H9 (cell line): ENCODE data around the gene CTSL. TPM values are rescaled to one million over a fixed set of nuclear protein-coding genes. Genes with fewer than 3 reads are reported as not detected.

ENCODE experiments used
- DNase-seq: peaks from one replicate; pipeline ENCODE4 v3.0.0-alpha.2; 2017
- H2AFZ ChIP-seq: one replicate; pipeline ENCODE4 v1.6.1; 2013; ENCODE audit warnings: mild to moderate bottlenecking, low read length, control low read depth, moderate library complexity
- H2AK5ac ChIP-seq: 2 replicates; pipeline ENCODE4 v1.6.1; 2013; ENCODE audit warnings: low read length, control low read depth, mixed read lengths; ENCODE audit not compliant: insufficient read length
- H2BK120ac ChIP-seq: one replicate; pipeline ENCODE4 v1.6.1; 2013; ENCODE audit warnings: low read depth, mild to moderate bottlenecking, low read length, control low read depth, inconsistent platforms; ENCODE audit not compliant: poor library complexity, severe bottlenecking
- H2BK12ac ChIP-seq: 2 replicates; pipeline ENCODE4 v1.6.1; 2013; ENCODE audit warnings: low read length, control low read depth, mixed read lengths, low read depth; ENCODE audit not compliant: insufficient read length
- H2BK15ac ChIP-seq: 2 replicates; pipeline ENCODE4 v1.6.1; 2013; ENCODE audit warnings: low read depth, low read length, control low read depth
- H2BK20ac ChIP-seq: one replicate; pipeline ENCODE4 v1.6.1; 2013; ENCODE audit warnings: low read depth, mild to moderate bottlenecking, low read length, control low read depth, inconsistent platforms; ENCODE audit not compliant: poor library complexity, severe bottlenecking
- H2BK5ac ChIP-seq: 2 replicates; pipeline ENCODE4 v1.6.1; 2013; ENCODE audit warnings: low read length, control low read depth, mixed read lengths; ENCODE audit not compliant: insufficient read length
- H3K14ac ChIP-seq: 2 replicates; pipeline ENCODE4 v1.6.1; 2013; ENCODE audit warnings: low read length, control low read depth; ENCODE audit not compliant: insufficient read depth
- H3K18ac ChIP-seq: 2 replicates; pipeline ENCODE4 v1.6.1; 2013; ENCODE audit warnings: low read depth, mild to moderate bottlenecking, mixed read lengths, low read length, control low read depth; ENCODE audit not compliant: insufficient read length
- H3K23ac ChIP-seq: 2 replicates; pipeline ENCODE4 v1.6.1; 2013; ENCODE audit warnings: low read length, control low read depth, mixed read lengths, low read depth; ENCODE audit not compliant: insufficient read length
- H3K23me2 ChIP-seq: 2 replicates; pipeline ENCODE4 v1.6.1; 2013; ENCODE audit warnings: low read depth, mild to moderate bottlenecking, mixed read lengths, low read length, control low read depth; ENCODE audit not compliant: insufficient read length, poor library complexity, severe bottlenecking
- H3K27ac ChIP-seq: 2 replicates; pipeline ENCODE4 v1.5.1; 2013; ENCODE audit warnings: low read length, control low read depth, mixed read lengths, low read depth; ENCODE audit not compliant: insufficient read length
- H3K27me3 ChIP-seq: 2 replicates; pipeline ENCODE4 v1.6.1; 2013; ENCODE audit warnings: low read length, control low read depth, inconsistent platforms; ENCODE audit not compliant: insufficient read depth
- H3K4ac ChIP-seq: 2 replicates; pipeline ENCODE4 v1.6.1; 2013; ENCODE audit warnings: low read depth, mild to moderate bottlenecking, control low read depth, inconsistent platforms, low read length, moderate library complexity
- H3K4me1 ChIP-seq: 2 replicates; pipeline ENCODE4 v1.6.1; 2013; ENCODE audit warnings: low read length, control low read depth, inconsistent platforms; ENCODE audit not compliant: insufficient read depth
- H3K4me2 ChIP-seq: 2 replicates; pipeline ENCODE4 v1.6.1; 2013; ENCODE audit warnings: low read length, control low read depth, mixed read lengths; ENCODE audit not compliant: insufficient read length, insufficient read depth
- H3K56ac ChIP-seq: 2 replicates; pipeline ENCODE4 v1.6.1; 2013; ENCODE audit warnings: low read depth, mild to moderate bottlenecking, mixed read lengths, low read length, control low read depth; ENCODE audit not compliant: insufficient read length
- H3K79me1 ChIP-seq: 2 replicates; pipeline ENCODE4 v1.6.1; 2013; ENCODE audit warnings: low read depth, mild to moderate bottlenecking, moderate library complexity, low read length, control low read depth, inconsistent platforms; ENCODE audit not compliant: insufficient read depth, poor library complexity, severe bottlenecking
- H3K79me2 ChIP-seq: 2 replicates; pipeline ENCODE4 v1.6.1; 2013; ENCODE audit warnings: low read length, control low read depth, inconsistent platforms; ENCODE audit not compliant: insufficient read depth
- H3K9ac ChIP-seq: 2 replicates; pipeline ENCODE4 v1.6.1; 2013; ENCODE audit warnings: low read length, control low read depth, mixed read lengths; ENCODE audit not compliant: insufficient read length; ENCODE audit errors: extremely low read depth
- H3K9me3 ChIP-seq: one replicate; pipeline ENCODE4 v1.6.1; 2013; ENCODE audit warnings: low read depth, low read length, inconsistent platforms; ENCODE audit not compliant: control insufficient read depth
- H3T11ph ChIP-seq: one replicate; pipeline ENCODE4 v1.6.1; 2013; ENCODE audit warnings: mild to moderate bottlenecking, low read length, control low read depth, inconsistent platforms
- H4K20me1 ChIP-seq: one replicate; pipeline ENCODE4 v1.6.1; 2013; ENCODE audit not compliant: control insufficient read depth, insufficient read length, insufficient read depth
- H4K5ac ChIP-seq: 2 replicates; pipeline ENCODE4 v1.6.1; 2013; ENCODE audit warnings: low read depth, mild to moderate bottlenecking, mixed read lengths, low read length, control low read depth; ENCODE audit not compliant: insufficient read length
- H4K8ac ChIP-seq: replicated peaks from 2 replicates; pipeline ENCODE4 v1.6.1; 2013; ENCODE audit warnings: low read length, control low read depth, mixed read lengths, low read depth; ENCODE audit not compliant: insufficient read length
- H4K91ac ChIP-seq: 2 replicates; pipeline ENCODE4 v1.6.1; 2013; ENCODE audit warnings: low read depth, mild to moderate bottlenecking, moderate library complexity, mixed read lengths, low read length, control low read depth; ENCODE audit not compliant: insufficient read length
- H3K27ac Mint-ChIP-seq, 3 experiments: 2 replicates in 2 of 3; 3 replicates in 1 of 3; pipeline ENCODE4 v1.8.0; 2020 to 2021; ENCODE audit warnings: mixed read lengths in 3 of 3, mild to moderate bottlenecking in 1 of 3, moderate library complexity in 1 of 3
- H3K27me3 Mint-ChIP-seq: 2 replicates; pipeline ENCODE4 v1.8.0; 2021; ENCODE audit warnings: low read depth, mild to moderate bottlenecking, moderate library complexity, mixed read lengths
- H3K36me3 Mint-ChIP-seq, 3 experiments: 2 replicates in 2 of 3; 3 replicates in 1 of 3; pipeline ENCODE4 v1.8.0; 2020 to 2021; ENCODE audit warnings: low read depth in 3 of 3, mixed read lengths in 3 of 3; ENCODE audit not compliant: insufficient read depth in 1 of 3
- H3K4me1 Mint-ChIP-seq, 2 experiments: 2 replicates each; pipeline ENCODE4 v1.8.0; 2020; ENCODE audit warnings: mixed read lengths in 2 of 2
- H3K4me3 Mint-ChIP-seq, 2 experiments: 2 replicates in 1 of 2; 3 replicates in 1 of 2; pipeline ENCODE4 v1.8.0; 2020 to 2021; ENCODE audit warnings: mild to moderate bottlenecking in 2 of 2, mixed read lengths in 2 of 2, moderate library complexity in 1 of 2
- H3K9me3 Mint-ChIP-seq, 2 experiments: 2 replicates in 1 of 2; 3 replicates in 1 of 2; pipeline ENCODE4 v1.8.0; 2020; ENCODE audit warnings: mild to moderate bottlenecking in 2 of 2, mixed read lengths in 2 of 2, moderate library complexity in 1 of 2
- WGBS: extraction: QIAGEN DNeasy Blood & Tissue Kit; methylation state at CpG from one replicate; pipeline ENCODE4 v1.1.7; 2013; ENCODE audit warnings: missing lambda C conversion rate, low lambda C conversion rate, mixed read lengths; ENCODE audit not compliant: insufficient read length; ENCODE audit errors: extremely low coverage; 5-methylcytosine and 5-hydroxymethylcytosine counted together
- total RNA-seq: library from RNA; stranded (reverse); gene quantifications from 2 replicates; pipeline ENCODE4 v1.2.1, GENCODE V29; 2021
- TF ChIP-seq, protein P1 (sequence below): fragments of 200-600 bp; sonication (generic); conservative IDR thresholded peaks from 3 replicates; pipeline ENCODE4 v1.8.0; 2021; ENCODE audit warnings: antibody characterized with exemption, mild to moderate bottlenecking

CTSL gene
- total RNA-seq, 1 experiment from 2014 or later, result 28.9 TPM

DNA sequence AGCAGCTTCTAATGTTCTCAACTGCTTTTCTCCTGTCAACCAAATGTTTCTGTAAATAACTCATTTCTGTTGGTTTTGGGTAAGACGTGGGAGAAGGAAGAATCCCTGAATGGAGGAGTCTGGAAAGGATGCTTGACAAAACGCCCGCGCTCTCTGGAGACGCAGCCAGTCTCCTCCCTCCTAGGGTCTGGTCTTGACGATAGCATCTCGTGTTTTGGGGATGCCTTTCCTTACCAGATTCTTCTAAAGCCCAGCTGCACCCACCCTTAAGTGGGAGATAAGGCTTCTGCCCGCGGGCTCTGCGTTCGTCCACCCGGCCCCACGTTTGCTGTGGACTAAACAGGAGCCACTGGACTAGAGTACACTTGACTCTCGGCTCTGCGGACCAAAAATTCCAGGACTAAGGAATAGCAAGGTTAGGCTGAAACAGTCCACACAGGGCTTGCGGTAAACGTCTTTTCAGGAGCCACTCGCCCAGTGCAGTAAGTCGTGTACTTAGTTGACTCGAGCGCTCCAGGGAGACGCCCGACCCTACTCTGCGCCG lies 491 bp upstream of the CTSL start:
- Histone ChIP-seq H4K5ac (no peak overlapping the region), H3K27ac (no peak overlapping the region), H3K14ac (no peak overlapping the region), H3K9ac (peak overlapping the region; percentile 6), H3K18ac (no peak overlapping the region), H4K20me1 (no peaks in the 10 kb centered on the region), H3K23me2 (peaks cover 4% of the 10 kb centered on the region), H2BK20ac (no peak overlapping the region), H2BK5ac (no peak overlapping the region), H3K27me3 (no peaks in the 10 kb centered on the region), H2AK5ac (no peak overlapping the region), H4K91ac (no peak overlapping the region), H3K4ac (no peak overlapping the region), H3K56ac (no peak overlapping the region), H3K9me3 (no peaks in the 10 kb centered on the region), H2BK120ac (no peak overlapping the region), H3K23ac (no peak overlapping the region), H3T11ph (no peak overlapping the region), H2BK15ac (no peak overlapping the region), H2BK12ac (no peak overlapping the region), H3K4me1 (no peaks in the 10 kb centered on the region), H3K4me2 (peak overlapping the region; percentile 85), H3K79me2 (no peaks in the 10 kb centered on the region), H2AFZ (no peak overlapping the region), H3K79me1 (no peaks in the 10 kb centered on the region), H4K8ac (no peak overlapping the region)
- peaks cover 0 to 12% (median 8%) of the 10 kb centered on the region in 3 experiments; a peak in 3 of 7 replicates for H3K36me3 Mint-ChIP-seq
- TF ChIP-seq, protein P1, sequence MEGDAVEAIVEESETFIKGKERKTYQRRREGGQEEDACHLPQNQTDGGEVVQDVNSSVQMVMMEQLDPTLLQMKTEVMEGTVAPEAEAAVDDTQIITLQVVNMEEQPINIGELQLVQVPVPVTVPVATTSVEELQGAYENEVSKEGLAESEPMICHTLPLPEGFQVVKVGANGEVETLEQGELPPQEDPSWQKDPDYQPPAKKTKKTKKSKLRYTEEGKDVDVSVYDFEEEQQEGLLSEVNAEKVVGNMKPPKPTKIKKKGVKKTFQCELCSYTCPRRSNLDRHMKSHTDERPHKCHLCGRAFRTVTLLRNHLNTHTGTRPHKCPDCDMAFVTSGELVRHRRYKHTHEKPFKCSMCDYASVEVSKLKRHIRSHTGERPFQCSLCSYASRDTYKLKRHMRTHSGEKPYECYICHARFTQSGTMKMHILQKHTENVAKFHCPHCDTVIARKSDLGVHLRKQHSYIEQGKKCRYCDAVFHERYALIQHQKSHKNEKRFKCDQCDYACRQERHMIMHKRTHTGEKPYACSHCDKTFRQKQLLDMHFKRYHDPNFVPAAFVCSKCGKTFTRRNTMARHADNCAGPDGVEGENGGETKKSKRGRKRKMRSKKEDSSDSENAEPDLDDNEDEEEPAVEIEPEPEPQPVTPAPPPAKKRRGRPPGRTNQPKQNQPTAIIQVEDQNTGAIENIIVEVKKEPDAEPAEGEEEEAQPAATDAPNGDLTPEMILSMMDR, result no peak
- H3K27ac Mint-ChIP-seq, result peak overlapping the region in 1 of 3 experiments; percentile 96; a peak in 1 of 7 replicates
- H3K27me3 Mint-ChIP-seq, result peaks cover 37% of the 10 kb centered on the region
- H3K4me3 Mint-ChIP-seq, result peak overlapping the region; percentile 84 to 89
- WGBS, result no CpG with 5 or more reads among the region's 25 CpGs
- peak; percentile 58 for DNase-seq
- peaks cover 12 to 16% of the 10 kb centered on the region in 2 experiments for H3K4me1 Mint-ChIP-seq
- no peaks in the 10 kb centered on the region for H3K9me3 Mint-ChIP-seq
